ENCODE results near the gene MBTPS1.

MBTPS1 gene

GRCh38 chr16:84081446-84081989, 35.2 kb downstream of the MBTPS1 start:
- TF ChIP-seq, protein P1, sequence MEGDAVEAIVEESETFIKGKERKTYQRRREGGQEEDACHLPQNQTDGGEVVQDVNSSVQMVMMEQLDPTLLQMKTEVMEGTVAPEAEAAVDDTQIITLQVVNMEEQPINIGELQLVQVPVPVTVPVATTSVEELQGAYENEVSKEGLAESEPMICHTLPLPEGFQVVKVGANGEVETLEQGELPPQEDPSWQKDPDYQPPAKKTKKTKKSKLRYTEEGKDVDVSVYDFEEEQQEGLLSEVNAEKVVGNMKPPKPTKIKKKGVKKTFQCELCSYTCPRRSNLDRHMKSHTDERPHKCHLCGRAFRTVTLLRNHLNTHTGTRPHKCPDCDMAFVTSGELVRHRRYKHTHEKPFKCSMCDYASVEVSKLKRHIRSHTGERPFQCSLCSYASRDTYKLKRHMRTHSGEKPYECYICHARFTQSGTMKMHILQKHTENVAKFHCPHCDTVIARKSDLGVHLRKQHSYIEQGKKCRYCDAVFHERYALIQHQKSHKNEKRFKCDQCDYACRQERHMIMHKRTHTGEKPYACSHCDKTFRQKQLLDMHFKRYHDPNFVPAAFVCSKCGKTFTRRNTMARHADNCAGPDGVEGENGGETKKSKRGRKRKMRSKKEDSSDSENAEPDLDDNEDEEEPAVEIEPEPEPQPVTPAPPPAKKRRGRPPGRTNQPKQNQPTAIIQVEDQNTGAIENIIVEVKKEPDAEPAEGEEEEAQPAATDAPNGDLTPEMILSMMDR (IDR thresholded peaks at IDR 0.05; ENCODE audit: extremely low read depth, missing control alignments), result no peak
- DNase-seq (ENCODE audit: low spot score), result no peak

DNA sequence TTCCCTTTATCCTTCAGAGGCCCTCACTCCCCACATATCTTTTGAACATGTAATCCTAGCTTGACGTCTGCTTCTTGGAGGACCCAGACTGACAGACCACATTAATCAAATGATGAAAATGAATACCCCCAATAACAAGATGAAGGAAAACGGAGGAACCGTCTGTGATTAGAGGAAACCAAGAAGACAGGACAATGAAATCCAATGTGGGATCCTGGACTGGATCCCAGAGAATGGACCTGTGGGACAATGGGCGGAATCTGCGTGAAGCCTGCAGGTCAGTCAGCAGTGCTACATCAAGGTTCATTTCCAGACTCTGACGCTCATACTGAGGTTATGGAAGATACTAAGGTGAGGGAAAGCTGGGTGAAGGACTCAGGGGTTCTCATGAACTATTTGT, 35.9 kb downstream of the MBTPS1 start:
- TF ChIP-seq, protein P1 (IDR thresholded peaks at IDR 0.05; ENCODE audit: extremely low read depth, missing control alignments), result no peak
- DNase-seq (ENCODE audit: low spot score), result no peak

DNA sequence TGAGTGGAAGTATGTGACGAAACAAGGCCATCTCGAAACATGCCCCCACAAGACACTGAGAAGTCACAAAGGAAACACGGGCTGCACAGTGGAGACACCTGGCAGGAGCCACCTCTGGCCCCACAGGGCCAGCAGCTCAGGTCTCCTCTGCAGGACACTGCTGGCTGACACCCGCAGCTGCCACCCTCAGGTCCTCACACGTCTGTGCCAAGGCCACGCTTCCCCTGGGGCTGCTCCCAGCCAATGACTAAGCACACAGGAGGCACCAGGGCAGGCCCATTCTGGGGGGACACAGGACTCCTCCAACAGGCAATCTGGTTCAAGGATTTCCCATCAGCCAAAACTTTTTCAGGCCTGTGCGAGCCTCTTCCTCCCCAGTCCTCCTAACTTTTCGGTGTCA, 36.4 kb downstream of the MBTPS1 start:
- DNase-seq (ENCODE audit: low spot score), result no peak
- TF ChIP-seq, protein P1 (IDR thresholded peaks at IDR 0.05; ENCODE audit: extremely low read depth, missing control alignments), result no peak

- TF ChIP-seq, protein P1 (IDR thresholded peaks at IDR 0.05; ENCODE audit: extremely low read depth, missing control alignments), result no peak
- no peak for DNase-seq (ENCODE audit: low spot score)
Measured at GRCh38 chr16:84079664-84080063, 37.1 kb downstream of the MBTPS1 start.

GRCh38 chr16:84075376-84075775, 41.4 kb downstream of the MBTPS1 start:
- DNase-seq (ENCODE audit: low spot score), result no peak
- TF ChIP-seq, protein P1 (IDR thresholded peaks at IDR 0.05; ENCODE audit: extremely low read depth, missing control alignments), result no peak

- no peak for DNase-seq (ENCODE audit: low spot score)
- TF ChIP-seq, protein P1 (IDR thresholded peaks at IDR 0.05; ENCODE audit: extremely low read depth, missing control alignments), result no peak
Measured at GRCh38 chr16:84074721-84075120, 42.0 kb downstream of the MBTPS1 start.

GRCh38 chr16:84072014-84072413, 44.7 kb downstream of the MBTPS1 start:
- TF ChIP-seq, protein P1 (IDR thresholded peaks at IDR 0.05; ENCODE audit: extremely low read depth, missing control alignments), result no peak
- no peak for DNase-seq (ENCODE audit: low spot score)

Data from GM20000 (cell line).